Esophagus muscularis mucosa (tissue), 3 donors: Measurements from ENCODE around the gene AANAT.

ENCODE experiments used
- POLR2A ChIP-seq: fragments of 450-650 bp; IDR thresholded peaks from one replicate; pipeline ENCODE4 v1.6.1; 2017; ENCODE audit warnings: antibody characterized with exemption, moderate library complexity, mild to moderate bottlenecking, low read depth
- POLR2AphosphoS5 ChIP-seq, 2 donors: sonication (generic); formaldehyde crosslinking; IDR thresholded peaks; one replicate each; pipeline ENCODE4 v1.6.1; 2017; ENCODE audit warnings: antibody characterized with exemption in 2 of 2
- TF ChIP-seq, protein P1 (sequence below), 3 experiments: fragments of 200-600 bp in 2 of 3; fragments of 450-650 bp in 1 of 3; sonication (generic) in 2 of 3; IDR thresholded peaks; one replicate each; pipeline ENCODE4 v1.5.1; 2017 to 2019; ENCODE audit warnings: antibody characterized with exemption in 3 of 3, mild to moderate bottlenecking in 2 of 3, moderate library complexity in 1 of 3

DNA sequence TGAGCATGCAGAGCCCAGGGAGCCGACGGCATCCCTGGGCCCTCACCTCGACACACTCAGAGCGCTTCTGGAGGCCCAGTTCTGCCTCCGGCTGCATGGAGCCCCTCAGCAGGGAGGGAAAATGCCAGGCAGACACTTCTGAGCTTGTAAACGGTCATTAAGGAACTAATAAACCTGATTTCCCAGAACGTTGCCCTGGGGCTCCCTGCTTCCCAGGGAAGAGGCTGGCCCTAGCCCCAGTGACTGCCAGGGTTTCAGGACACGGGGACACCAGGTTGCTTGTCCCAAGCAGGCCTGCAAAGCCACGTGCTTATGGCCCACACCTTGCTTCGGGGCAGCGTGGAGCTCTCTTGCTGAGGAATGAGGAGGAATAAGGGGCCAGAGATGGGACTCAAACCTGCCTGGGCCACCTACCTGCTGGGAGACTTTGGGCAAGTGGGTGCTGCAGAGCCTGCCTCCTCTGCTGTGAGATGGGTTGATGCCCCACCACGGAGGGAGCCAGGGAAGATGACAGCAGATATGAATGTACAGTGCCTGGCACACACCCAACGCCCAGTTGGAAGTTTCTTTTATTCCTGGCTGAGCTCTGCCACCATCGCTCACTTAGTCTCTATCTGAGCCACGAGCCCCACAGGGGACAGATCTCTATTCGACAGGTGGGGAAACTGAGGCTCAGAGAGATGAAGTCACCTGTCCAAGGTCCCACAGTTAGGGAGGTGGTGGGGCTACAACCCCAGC is 28.4 kb downstream of the AANAT start:
- TF ChIP-seq POLR2AphosphoS5 (IDR thresholded peaks at IDR 0.05) (no peak), POLR2A (no peak)
- TF ChIP-seq, protein P1, sequence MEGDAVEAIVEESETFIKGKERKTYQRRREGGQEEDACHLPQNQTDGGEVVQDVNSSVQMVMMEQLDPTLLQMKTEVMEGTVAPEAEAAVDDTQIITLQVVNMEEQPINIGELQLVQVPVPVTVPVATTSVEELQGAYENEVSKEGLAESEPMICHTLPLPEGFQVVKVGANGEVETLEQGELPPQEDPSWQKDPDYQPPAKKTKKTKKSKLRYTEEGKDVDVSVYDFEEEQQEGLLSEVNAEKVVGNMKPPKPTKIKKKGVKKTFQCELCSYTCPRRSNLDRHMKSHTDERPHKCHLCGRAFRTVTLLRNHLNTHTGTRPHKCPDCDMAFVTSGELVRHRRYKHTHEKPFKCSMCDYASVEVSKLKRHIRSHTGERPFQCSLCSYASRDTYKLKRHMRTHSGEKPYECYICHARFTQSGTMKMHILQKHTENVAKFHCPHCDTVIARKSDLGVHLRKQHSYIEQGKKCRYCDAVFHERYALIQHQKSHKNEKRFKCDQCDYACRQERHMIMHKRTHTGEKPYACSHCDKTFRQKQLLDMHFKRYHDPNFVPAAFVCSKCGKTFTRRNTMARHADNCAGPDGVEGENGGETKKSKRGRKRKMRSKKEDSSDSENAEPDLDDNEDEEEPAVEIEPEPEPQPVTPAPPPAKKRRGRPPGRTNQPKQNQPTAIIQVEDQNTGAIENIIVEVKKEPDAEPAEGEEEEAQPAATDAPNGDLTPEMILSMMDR (IDR thresholded peaks at IDR 0.05), result no peak
